Neural cell (in vitro differentiated cells): ENCODE data around the gene PROX2.

Experiments used
- EP300 ChIP-seq: fragments of 450-650 bp; conservative IDR thresholded peaks from 2 replicates; pipeline ENCODE4 v1.6.1; 2014; ENCODE audit warnings: antibody characterized with exemption, mild to moderate bottlenecking, moderate library complexity; ENCODE audit not compliant: poor library complexity, severe bottlenecking
- EZH2 ChIP-seq: fragments of 200-600, 300-800 bp; shearing (Covaris generic), sonication (generic); IDR thresholded peaks from 2 replicates; pipeline ENCODE4 v1.6.1; 2014; ENCODE audit warnings: antibody characterized with exemption, low read length, borderline replicate concordance, mild to moderate bottlenecking; ENCODE audit not compliant: insufficient read depth, poor library complexity, severe bottlenecking
- TF ChIP-seq, protein P1 (sequence below): fragments of 450-650 bp; IDR thresholded peaks from 2 replicates; pipeline ENCODE4 v1.5.1; 2014; ENCODE audit warnings: antibody characterized with exemption, mild to moderate bottlenecking, moderate library complexity; ENCODE audit not compliant: poor library complexity, severe bottlenecking
- TF ChIP-seq, protein P2 (sequence below): IDR thresholded peaks from 2 replicates; pipeline ENCODE4 v1.6.1; 2012; ENCODE audit warnings: borderline replicate concordance

DNA sequence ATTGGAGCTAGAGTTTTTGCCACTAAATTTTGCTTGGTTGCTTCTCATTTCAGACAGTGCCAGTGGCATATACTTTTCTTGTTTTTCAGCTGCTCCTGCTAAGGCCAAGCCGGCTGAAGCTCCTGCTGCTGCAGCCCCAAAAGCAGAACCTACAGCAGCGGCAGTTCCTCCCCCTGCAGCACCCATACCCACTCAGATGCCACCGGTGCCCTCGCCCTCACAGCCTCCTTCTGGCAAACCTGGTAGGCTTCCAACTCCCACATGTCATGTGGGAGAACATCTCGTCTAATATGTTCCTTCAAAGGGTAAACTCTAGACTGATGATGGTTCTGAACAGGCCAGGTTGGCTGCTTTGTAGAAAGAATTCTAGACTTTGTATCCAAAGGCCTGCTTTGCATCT is 16.8 kb upstream of the PROX2 start:
- TF ChIP-seq, protein P1, sequence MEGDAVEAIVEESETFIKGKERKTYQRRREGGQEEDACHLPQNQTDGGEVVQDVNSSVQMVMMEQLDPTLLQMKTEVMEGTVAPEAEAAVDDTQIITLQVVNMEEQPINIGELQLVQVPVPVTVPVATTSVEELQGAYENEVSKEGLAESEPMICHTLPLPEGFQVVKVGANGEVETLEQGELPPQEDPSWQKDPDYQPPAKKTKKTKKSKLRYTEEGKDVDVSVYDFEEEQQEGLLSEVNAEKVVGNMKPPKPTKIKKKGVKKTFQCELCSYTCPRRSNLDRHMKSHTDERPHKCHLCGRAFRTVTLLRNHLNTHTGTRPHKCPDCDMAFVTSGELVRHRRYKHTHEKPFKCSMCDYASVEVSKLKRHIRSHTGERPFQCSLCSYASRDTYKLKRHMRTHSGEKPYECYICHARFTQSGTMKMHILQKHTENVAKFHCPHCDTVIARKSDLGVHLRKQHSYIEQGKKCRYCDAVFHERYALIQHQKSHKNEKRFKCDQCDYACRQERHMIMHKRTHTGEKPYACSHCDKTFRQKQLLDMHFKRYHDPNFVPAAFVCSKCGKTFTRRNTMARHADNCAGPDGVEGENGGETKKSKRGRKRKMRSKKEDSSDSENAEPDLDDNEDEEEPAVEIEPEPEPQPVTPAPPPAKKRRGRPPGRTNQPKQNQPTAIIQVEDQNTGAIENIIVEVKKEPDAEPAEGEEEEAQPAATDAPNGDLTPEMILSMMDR, result no peak
- TF ChIP-seq EZH2 (no peak), EP300 (no peak)
- TF ChIP-seq, protein P2, sequence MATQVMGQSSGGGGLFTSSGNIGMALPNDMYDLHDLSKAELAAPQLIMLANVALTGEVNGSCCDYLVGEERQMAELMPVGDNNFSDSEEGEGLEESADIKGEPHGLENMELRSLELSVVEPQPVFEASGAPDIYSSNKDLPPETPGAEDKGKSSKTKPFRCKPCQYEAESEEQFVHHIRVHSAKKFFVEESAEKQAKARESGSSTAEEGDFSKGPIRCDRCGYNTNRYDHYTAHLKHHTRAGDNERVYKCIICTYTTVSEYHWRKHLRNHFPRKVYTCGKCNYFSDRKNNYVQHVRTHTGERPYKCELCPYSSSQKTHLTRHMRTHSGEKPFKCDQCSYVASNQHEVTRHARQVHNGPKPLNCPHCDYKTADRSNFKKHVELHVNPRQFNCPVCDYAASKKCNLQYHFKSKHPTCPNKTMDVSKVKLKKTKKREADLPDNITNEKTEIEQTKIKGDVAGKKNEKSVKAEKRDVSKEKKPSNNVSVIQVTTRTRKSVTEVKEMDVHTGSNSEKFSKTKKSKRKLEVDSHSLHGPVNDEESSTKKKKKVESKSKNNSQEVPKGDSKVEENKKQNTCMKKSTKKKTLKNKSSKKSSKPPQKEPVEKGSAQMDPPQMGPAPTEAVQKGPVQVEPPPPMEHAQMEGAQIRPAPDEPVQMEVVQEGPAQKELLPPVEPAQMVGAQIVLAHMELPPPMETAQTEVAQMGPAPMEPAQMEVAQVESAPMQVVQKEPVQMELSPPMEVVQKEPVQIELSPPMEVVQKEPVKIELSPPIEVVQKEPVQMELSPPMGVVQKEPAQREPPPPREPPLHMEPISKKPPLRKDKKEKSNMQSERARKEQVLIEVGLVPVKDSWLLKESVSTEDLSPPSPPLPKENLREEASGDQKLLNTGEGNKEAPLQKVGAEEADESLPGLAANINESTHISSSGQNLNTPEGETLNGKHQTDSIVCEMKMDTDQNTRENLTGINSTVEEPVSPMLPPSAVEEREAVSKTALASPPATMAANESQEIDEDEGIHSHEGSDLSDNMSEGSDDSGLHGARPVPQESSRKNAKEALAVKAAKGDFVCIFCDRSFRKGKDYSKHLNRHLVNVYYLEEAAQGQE, result no peak
